ENCODE data around the gene TTC22. TPM values are rescaled to one million over a fixed set of nuclear protein-coding genes. Genes with fewer than 3 reads are reported as not detected.

The TTC22 gene
- total and polyA plus RNA-seq, 2 of the 4 experiments (the other 2 are of a cell fraction) = not detected

Other genes with a start within 250 kb of the TTC22 start
- not detected in 2 replicates for gene FAM151A, start 177.8 kb downstream of the TTC22 start, total RNA-seq (2012; rRNA removed)
- gene FAM151A, start 177.8 kb downstream of the TTC22 start, polyA plus RNA-seq (2012; rRNA removed) = not detected in 2 replicates
- not detected in 2 replicates for gene MROH7, start 159.5 kb downstream of the TTC22 start, total RNA-seq (2012; rRNA removed)
- 0.06 TPM in 1 of 2 replicates, not detected in the other for gene MROH7, start 159.5 kb downstream of the TTC22 start, polyA plus RNA-seq (2012; rRNA removed)
- gene TTC4, start 85.5 kb downstream of the TTC22 start, total RNA-seq (2012; rRNA removed) = 27.1 and 35.3 TPM in 2 replicates
- 18.0 and 21.6 TPM in 2 replicates for gene TTC4, start 85.5 kb downstream of the TTC22 start, polyA plus RNA-seq (2012; rRNA removed)
- gene PARS2, start 36.8 kb downstream of the TTC22 start, total RNA-seq (2012; rRNA removed) = 6.1 and 6.3 TPM in 2 replicates
- gene PARS2, start 36.8 kb downstream of the TTC22 start, polyA plus RNA-seq (2012; rRNA removed) = 2.9 and 3.4 TPM in 2 replicates
- gene DHCR24, start 85.9 kb upstream of the TTC22 start, total RNA-seq (2012; rRNA removed) = 194 and 206 TPM in 2 replicates
- gene DHCR24, start 85.9 kb upstream of the TTC22 start, polyA plus RNA-seq (2012; rRNA removed) = 117 and 130 TPM in 2 replicates
- gene TMEM61, start 179.3 kb upstream of the TTC22 start, total RNA-seq (2012; rRNA removed) = not detected in 2 replicates
- 0.10 TPM in 1 of 2 replicates, not detected in the other for gene TMEM61, start 179.3 kb upstream of the TTC22 start, polyA plus RNA-seq (2012; rRNA removed)
- not detected in 2 replicates for gene BSND, start 197.6 kb upstream of the TTC22 start, total RNA-seq (2012; rRNA removed)
- gene BSND, start 197.6 kb upstream of the TTC22 start, polyA plus RNA-seq (2012; rRNA removed) = not detected in 2 replicates
- gene PCSK9, start 238.2 kb upstream of the TTC22 start, total RNA-seq (2012; rRNA removed) = under 0.01 TPM in 2 replicates
- 0.14 and 0.17 TPM in 2 replicates for gene PCSK9, start 238.2 kb upstream of the TTC22 start, polyA plus RNA-seq (2012; rRNA removed)

Data from IMR-90 (cell line).